Loucy (cell line): ENCODE data around the gene PNPLA6.

ENCODE experiments used
- H2AFZ ChIP-seq: fragments of 200-600 bp; sonication (generic); 2 replicates; pipeline ENCODE4 v1.6.0; 2016; ENCODE audit warnings: antibody characterized with exemption, mild to moderate bottlenecking, low read length, moderate library complexity
- H3F3A ChIP-seq: fragments of 200-600 bp; 2 replicates; pipeline ENCODE4 v1.6.0; 2016; ENCODE audit warnings: antibody characterized with exemption, low read depth, mild to moderate bottlenecking
- H3K27me3 ChIP-seq: fragments of 200-600 bp; sonication (generic); 2 replicates; pipeline ENCODE4 v1.6.1; 2014; ENCODE audit warnings: low read length, mild to moderate bottlenecking; ENCODE audit not compliant: insufficient read depth, poor library complexity, severe bottlenecking
- H3K36me3 ChIP-seq: fragments of 200-600 bp; sonication (generic); 2 replicates; pipeline ENCODE4 v1.6.1; 2016; ENCODE audit warnings: low read length; ENCODE audit not compliant: insufficient read depth
- H3K4me1 ChIP-seq: fragments of 200-600 bp; sonication (generic); 2 replicates; pipeline ENCODE4 v1.5.1; 2014; ENCODE audit warnings: low read length, mild to moderate bottlenecking; ENCODE audit not compliant: insufficient read depth, poor library complexity, severe bottlenecking
- H3K4me2 ChIP-seq: fragments of 200-600 bp; sonication (generic); 2 replicates; pipeline ENCODE4 v1.6.0; 2014; ENCODE audit warnings: antibody characterized with exemption, low read length, low read depth, mild to moderate bottlenecking; ENCODE audit not compliant: poor library complexity, severe bottlenecking
- H3K4me3 ChIP-seq: fragments of 200-600 bp; sonication (generic); 2 replicates; pipeline ENCODE4 v1.5.1; 2014; ENCODE audit warnings: low read length, mild to moderate bottlenecking, mixed read lengths; ENCODE audit not compliant: poor library complexity, severe bottlenecking
- H3K79me2 ChIP-seq: fragments of 200-600 bp; sonication (generic); 2 replicates; pipeline ENCODE4 v1.6.1; 2014; ENCODE audit warnings: low read length; ENCODE audit not compliant: insufficient read depth
- H3K9ac ChIP-seq: fragments of 200-600 bp; sonication (generic); 2 replicates; pipeline ENCODE4 v1.6.0; 2014; ENCODE audit warnings: mild to moderate bottlenecking, low read depth, low read length, moderate library complexity; ENCODE audit not compliant: poor library complexity, severe bottlenecking
- H3K9me2 ChIP-seq: fragments of 200-600 bp; sonication (generic); replicated peaks from 2 replicates; pipeline ENCODE4 v1.6.1; 2016; ENCODE audit warnings: low read depth, low read length, mixed read lengths
- H3K9me3 ChIP-seq: fragments of 200-600 bp; sonication (generic); 2 replicates; pipeline ENCODE4 v1.6.1; 2014; ENCODE audit warnings: mild to moderate bottlenecking, antibody characterized with exemption, low read length, low read depth; ENCODE audit not compliant: insufficient read depth
- H4K20me1 ChIP-seq: fragments of 200-600 bp; sonication (generic); 2 replicates; pipeline ENCODE4 v1.6.0; 2014; ENCODE audit warnings: antibody characterized with exemption, low read length, mild to moderate bottlenecking; ENCODE audit not compliant: insufficient read depth, poor library complexity, severe bottlenecking
- EZH2phosphoT487 ChIP-seq: fragments of 200-600 bp; IDR thresholded peaks from 2 replicates; pipeline ENCODE4 v1.6.1; 2018; ENCODE audit warnings: antibody characterized with exemption, mild to moderate bottlenecking, moderate library complexity, borderline replicate concordance
- TF ChIP-seq, protein P1 (sequence below): fragments of 200-600 bp; sonication (generic); conservative IDR thresholded peaks from 2 replicates; pipeline ENCODE4 v1.5.1; 2014; ENCODE audit warnings: mild to moderate bottlenecking, antibody characterized with exemption, low read length

PNPLA6 gene

DNA sequence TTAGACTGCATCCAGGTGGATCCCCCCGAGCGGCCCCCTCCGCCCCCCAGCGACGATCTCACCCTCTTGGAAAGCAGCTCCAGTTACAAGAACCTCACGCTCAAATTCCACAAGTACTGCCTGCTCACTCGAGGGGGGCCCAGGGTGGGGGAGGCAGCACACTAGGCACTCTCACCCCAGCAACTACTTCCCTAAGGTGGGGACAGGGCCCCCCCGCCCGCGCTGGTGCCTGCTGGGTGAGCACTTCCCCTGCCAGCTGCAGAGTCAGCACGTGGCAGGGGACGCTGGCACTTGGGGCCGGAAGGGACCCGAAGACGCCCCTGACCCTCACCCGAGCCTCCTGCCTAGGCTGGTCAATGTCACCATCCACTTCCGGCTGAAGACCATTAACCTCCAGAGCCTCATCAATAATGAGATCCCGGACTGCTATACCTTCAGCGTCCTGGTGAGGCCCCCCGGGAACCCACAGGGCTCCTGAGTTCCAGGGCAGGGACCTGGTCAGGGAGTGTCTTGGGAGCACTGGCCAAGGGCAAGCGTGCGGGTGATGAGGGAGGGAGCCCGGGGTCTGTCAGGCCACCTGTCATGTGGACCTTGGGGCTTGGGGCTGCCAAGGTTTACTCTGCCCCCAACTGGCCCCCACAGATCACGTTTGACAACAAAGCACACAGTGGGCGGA, 7.9 kb upstream of the PNPLA6 start:
- Histone ChIP-seq H3K9ac (no peak overlapping the region), H3K27me3 (no peaks in the 10 kb centered on the region), H3K79me2 (no peaks in the 10 kb centered on the region), H2AFZ (no peak overlapping the region), H3F3A (no peaks in the 10 kb centered on the region), H3K4me3 (no peak overlapping the region), H3K4me2 (no peak overlapping the region), H3K36me3 (no peaks in the 10 kb centered on the region), H3K9me2 (no peaks in the 10 kb centered on the region), H3K9me3 (no peaks in the 10 kb centered on the region), H4K20me1 (no peaks in the 10 kb centered on the region), H3K4me1 (peaks cover 5% of the 10 kb centered on the region)
- TF ChIP-seq, protein P1, sequence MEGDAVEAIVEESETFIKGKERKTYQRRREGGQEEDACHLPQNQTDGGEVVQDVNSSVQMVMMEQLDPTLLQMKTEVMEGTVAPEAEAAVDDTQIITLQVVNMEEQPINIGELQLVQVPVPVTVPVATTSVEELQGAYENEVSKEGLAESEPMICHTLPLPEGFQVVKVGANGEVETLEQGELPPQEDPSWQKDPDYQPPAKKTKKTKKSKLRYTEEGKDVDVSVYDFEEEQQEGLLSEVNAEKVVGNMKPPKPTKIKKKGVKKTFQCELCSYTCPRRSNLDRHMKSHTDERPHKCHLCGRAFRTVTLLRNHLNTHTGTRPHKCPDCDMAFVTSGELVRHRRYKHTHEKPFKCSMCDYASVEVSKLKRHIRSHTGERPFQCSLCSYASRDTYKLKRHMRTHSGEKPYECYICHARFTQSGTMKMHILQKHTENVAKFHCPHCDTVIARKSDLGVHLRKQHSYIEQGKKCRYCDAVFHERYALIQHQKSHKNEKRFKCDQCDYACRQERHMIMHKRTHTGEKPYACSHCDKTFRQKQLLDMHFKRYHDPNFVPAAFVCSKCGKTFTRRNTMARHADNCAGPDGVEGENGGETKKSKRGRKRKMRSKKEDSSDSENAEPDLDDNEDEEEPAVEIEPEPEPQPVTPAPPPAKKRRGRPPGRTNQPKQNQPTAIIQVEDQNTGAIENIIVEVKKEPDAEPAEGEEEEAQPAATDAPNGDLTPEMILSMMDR, result no peak
- no peak for TF ChIP-seq EZH2phosphoT487

DNA sequence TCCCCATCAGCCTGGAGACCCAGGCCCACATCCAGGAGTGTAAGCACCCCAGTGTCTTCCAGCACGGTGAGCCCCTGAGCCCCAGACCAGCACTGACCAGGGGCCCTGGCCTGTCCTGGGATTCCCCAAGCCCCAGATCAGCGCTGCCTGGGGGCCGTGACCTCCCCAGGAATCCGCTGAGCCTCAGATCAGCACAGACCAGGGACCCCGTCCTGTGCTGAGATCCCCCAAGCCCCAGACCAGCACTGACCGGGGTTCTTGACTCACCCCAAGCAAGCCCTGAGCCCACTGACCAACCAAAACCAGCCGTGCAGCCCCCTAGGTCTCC, 7.4 kb upstream of the PNPLA6 start:
- Histone ChIP-seq H3K9me3 (no peaks in the 10 kb centered on the region), H2AFZ (no peak overlapping the region), H4K20me1 (no peaks in the 10 kb centered on the region), H3K79me2 (no peaks in the 10 kb centered on the region), H3K4me1 (peaks cover 4% of the 10 kb centered on the region), H3F3A (no peaks in the 10 kb centered on the region), H3K4me3 (no peak overlapping the region), H3K27me3 (no peaks in the 10 kb centered on the region), H3K9me2 (no peaks in the 10 kb centered on the region), H3K9ac (no peak overlapping the region), H3K4me2 (no peak overlapping the region), H3K36me3 (no peaks in the 10 kb centered on the region)
- no peak for TF ChIP-seq EZH2phosphoT487
- TF ChIP-seq, protein P1, result no peak

DNA sequence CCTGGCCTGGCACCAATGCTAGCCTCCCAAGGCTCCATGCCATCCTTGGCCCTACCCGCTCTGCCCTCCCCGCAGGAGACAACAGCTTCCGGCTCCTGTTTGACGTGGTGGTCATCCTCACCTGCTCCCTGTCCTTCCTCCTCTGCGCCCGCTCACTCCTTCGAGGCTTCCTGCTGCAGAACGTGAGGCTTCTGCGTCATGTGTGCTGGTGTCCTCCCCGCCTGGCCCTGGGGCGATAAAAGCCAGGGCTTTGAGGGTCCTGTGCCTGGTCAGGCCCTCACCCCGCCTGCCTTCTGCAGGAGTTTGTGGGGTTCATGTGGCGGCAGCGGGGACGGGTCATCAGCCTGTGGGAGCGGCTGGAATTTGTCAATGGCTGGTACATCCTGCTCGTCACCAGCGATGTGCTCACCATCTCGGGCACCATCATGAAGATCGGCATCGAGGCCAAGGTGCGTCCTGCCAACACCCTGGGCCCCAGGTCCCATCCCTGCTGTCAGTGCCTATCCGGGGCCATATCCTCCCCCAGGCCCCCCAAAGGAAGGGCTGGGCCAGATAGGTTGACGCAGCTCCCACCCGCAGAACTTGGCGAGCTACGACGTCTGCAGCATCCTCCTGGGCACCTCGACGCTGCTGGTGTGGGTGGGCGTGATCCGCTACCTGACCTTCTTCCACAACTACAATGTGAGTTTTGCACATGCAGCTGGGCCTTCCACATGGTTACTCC, 6.8 kb upstream of the PNPLA6 start:
- Histone ChIP-seq H3K4me3 (no peak overlapping the region), H2AFZ (no peak overlapping the region), H3K36me3 (no peaks in the 10 kb centered on the region), H3F3A (no peaks in the 10 kb centered on the region), H3K4me1 (no peaks in the 10 kb centered on the region), H3K9me2 (no peaks in the 10 kb centered on the region), H3K9me3 (no peaks in the 10 kb centered on the region), H3K9ac (no peak overlapping the region), H3K4me2 (no peak overlapping the region), H4K20me1 (no peaks in the 10 kb centered on the region), H3K27me3 (no peaks in the 10 kb centered on the region), H3K79me2 (no peaks in the 10 kb centered on the region)
- TF ChIP-seq, protein P1, result no peak
- no peak for TF ChIP-seq EZH2phosphoT487
